Osteocyte (in vitro differentiated cells): ENCODE data around the gene FBXO10. TPM values are rescaled to one million over a fixed set of nuclear protein-coding genes. Genes with fewer than 3 reads are reported as not detected.

Experiments used
- DNase-seq: peaks from one replicate; pipeline ENCODE4 v3.0.0; 2021; ENCODE audit warnings: mixed read lengths; ENCODE audit not compliant: unreplicated experiment; ENCODE audit errors: extremely low spot score
- H3K27ac Mint-ChIP-seq: one replicate; pipeline ENCODE4 v1.8.0; 2021; ENCODE audit warnings: mild to moderate bottlenecking, mixed read lengths; ENCODE audit not compliant: unreplicated experiment
- H3K27me3 Mint-ChIP-seq: one replicate; pipeline ENCODE4 v1.8.0; 2021; ENCODE audit warnings: mixed read lengths; ENCODE audit not compliant: unreplicated experiment
- H3K36me3 Mint-ChIP-seq: one replicate; pipeline ENCODE4 v1.8.0; 2021; ENCODE audit warnings: mixed read lengths; ENCODE audit not compliant: unreplicated experiment
- H3K4me1 Mint-ChIP-seq: one replicate; pipeline ENCODE4 v1.8.0; 2021; ENCODE audit warnings: mixed read lengths; ENCODE audit not compliant: unreplicated experiment
- H3K4me3 Mint-ChIP-seq: one replicate; pipeline ENCODE4 v1.8.0; 2021; ENCODE audit warnings: mild to moderate bottlenecking, moderate library complexity, mixed read lengths; ENCODE audit not compliant: unreplicated experiment
- H3K9me3 Mint-ChIP-seq: one replicate; pipeline ENCODE4 v1.8.0; 2021; ENCODE audit warnings: mixed read lengths; ENCODE audit not compliant: unreplicated experiment
- CTCF ChIP-seq: fragments of 200-600 bp; sonication (generic); IDR thresholded peaks from 2 replicates; pipeline ENCODE4 v1.5.0; 2021; ENCODE audit warnings: antibody characterized with exemption, mild to moderate bottlenecking, moderate library complexity
- total RNA-seq: library from RNA; stranded (reverse); gene quantifications from 2 replicates; pipeline ENCODE4 v1.2.1, GENCODE V29; 2021

The FBXO10 gene
- total RNA-seq, 1 donor from 2014 or later: 21.0 TPM

- H3K36me3 Mint-ChIP-seq: peaks cover 20% of the 10 kb centered on the region
- no peak for DNase-seq
- no peaks in the 10 kb centered on the region for H3K9me3 Mint-ChIP-seq
- TF ChIP-seq CTCF: no peak
- H3K27ac Mint-ChIP-seq: no peak overlapping the region
- H3K4me3 Mint-ChIP-seq: no peak overlapping the region
- no peaks in the 10 kb centered on the region for H3K4me1 Mint-ChIP-seq
- no peaks in the 10 kb centered on the region for H3K27me3 Mint-ChIP-seq
These were observed 32.7 kb downstream of the FBXO10 start for GRCh38 chr9:37543468-37543867.

DNA sequence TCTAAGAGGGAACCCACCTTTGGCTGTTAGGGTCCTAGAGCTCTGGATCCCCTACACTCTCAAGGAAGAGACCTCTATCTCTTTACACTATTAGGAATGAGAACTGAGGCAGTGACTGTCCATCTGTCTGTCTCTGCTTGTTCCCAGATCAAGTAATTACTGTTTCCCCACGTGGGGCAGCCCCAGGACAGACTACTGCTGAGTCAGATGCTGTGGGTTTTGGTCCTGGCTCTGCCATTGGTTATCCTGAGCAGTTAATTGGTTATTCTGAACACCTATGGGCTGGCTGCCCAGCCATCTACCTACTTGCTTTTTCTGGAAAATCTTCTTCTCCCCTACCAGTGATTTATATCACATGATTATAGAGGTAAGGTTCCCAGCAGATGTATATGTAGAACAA, 33.3 kb downstream of the FBXO10 start:
- DNase-seq: no peak
- Mint-ChIP-seq H3K27ac (no peak overlapping the region), H3K4me3 (no peak overlapping the region), H3K27me3 (no peaks in the 10 kb centered on the region), H3K36me3 (peaks cover 20% of the 10 kb centered on the region), H3K4me1 (no peaks in the 10 kb centered on the region), H3K9me3 (no peaks in the 10 kb centered on the region)
- TF ChIP-seq CTCF: no peak

- no peak for DNase-seq
- no peak for TF ChIP-seq CTCF
- H3K4me3 Mint-ChIP-seq: no peak overlapping the region
- no peaks in the 10 kb centered on the region for H3K27me3 Mint-ChIP-seq
- H3K36me3 Mint-ChIP-seq: peaks cover 24% of the 10 kb centered on the region
- no peak overlapping the region for H3K27ac Mint-ChIP-seq
- H3K9me3 Mint-ChIP-seq: no peaks in the 10 kb centered on the region
- no peaks in the 10 kb centered on the region for H3K4me1 Mint-ChIP-seq
These were observed 33.7 kb downstream of the FBXO10 start for GRCh38 chr9:37542488-37542887.

- peaks cover 32% of the 10 kb centered on the region for H3K36me3 Mint-ChIP-seq
- TF ChIP-seq CTCF: no peak
- H3K4me3 Mint-ChIP-seq: no peak overlapping the region
- no peaks in the 10 kb centered on the region for H3K4me1 Mint-ChIP-seq
- no peak overlapping the region for H3K27ac Mint-ChIP-seq
- H3K9me3 Mint-ChIP-seq: no peaks in the 10 kb centered on the region
- H3K27me3 Mint-ChIP-seq: no peaks in the 10 kb centered on the region
- DNase-seq: no peak
These were observed 34.7 kb downstream of the FBXO10 start for GRCh38 chr9:37541465-37541864.

GRCh38 chr9:37540634-37541033, 35.5 kb downstream of the FBXO10 start:
- Mint-ChIP-seq H3K4me3 (no peak overlapping the region), H3K9me3 (no peaks in the 10 kb centered on the region), H3K27ac (no peak overlapping the region), H3K36me3 (peaks cover 34% of the 10 kb centered on the region), H3K4me1 (no peaks in the 10 kb centered on the region), H3K27me3 (no peaks in the 10 kb centered on the region)
- no peak for TF ChIP-seq CTCF
- DNase-seq: no peak
